Liver (tissue), 3 donors: ENCODE results near the gene ABCB6.
A peak's percentile ranks its signal among the peaks of the same experiment; 100 is the strongest.

Source experiments
- CTCF ChIP-seq: fragments of 150-350 bp; IDR thresholded peaks from 2 replicates; pipeline ENCODE4 v1.5.1; 2017; ENCODE audit warnings: improper control_type of control experiment, low read depth, low read length; ENCODE audit not compliant: missing input control
- FOXA2 ChIP-seq: IDR thresholded peaks from 2 replicates; pipeline ENCODE4 v1.6.1; 2016; ENCODE audit warnings: antibody characterized with exemption
- GABPA ChIP-seq, 2 donors: IDR thresholded peaks in 1 of 2; conservative IDR thresholded peaks in 1 of 2; 2 replicates each; pipeline ENCODE4 v1.6.1; 2016; ENCODE audit warnings: antibody characterized with exemption in 2 of 2, mild to moderate bottlenecking in 1 of 2, moderate library complexity in 1 of 2
- TAF1 ChIP-seq: conservative IDR thresholded peaks from 2 replicates; pipeline ENCODE4 v1.6.1; 2016; ENCODE audit warnings: antibody characterized with exemption, mild to moderate bottlenecking
- YY1 ChIP-seq: IDR thresholded peaks from 2 replicates; pipeline ENCODE4 v1.6.1; 2016; ENCODE audit warnings: antibody characterized with exemption, mild to moderate bottlenecking
- donor health status: healthy.
- donor health status: healthy.

- TF ChIP-seq CTCF, result peak; percentile 19
- peak; percentile 47 for TF ChIP-seq YY1
- peak in 1 of 2 donors; percentile 75 for TF ChIP-seq GABPA (IDR thresholded peaks at IDR 0.05 in 1 of 2, conservative IDR thresholded peaks at IDR 0.05 in 1 of 2)
- TF ChIP-seq FOXA2, result peak; percentile 47
- peak; percentile 30 for TF ChIP-seq TAF1
Measured at GRCh38 chr2:219177552-219178376, 41.0 kb downstream of the ABCB6 start, which contains the start of gene RETREG2.
